Measurements from ENCODE around the gene GTPBP6. TPM values are rescaled to one million over a fixed set of nuclear protein-coding genes. Genes with fewer than 3 reads are reported as not detected.

GTPBP6 gene
- total RNA-seq, 4 donors from 2014 or later = 20.2 to 35.8 (median 27.9) TPM

GRCh38 chrX:259692-260355 lies 58.8 kb downstream of the GTPBP6 start:
- TF ChIP-seq CTCF (IDR thresholded peaks at IDR 0.05; ENCODE audit: low read depth) = no peak

DNA sequence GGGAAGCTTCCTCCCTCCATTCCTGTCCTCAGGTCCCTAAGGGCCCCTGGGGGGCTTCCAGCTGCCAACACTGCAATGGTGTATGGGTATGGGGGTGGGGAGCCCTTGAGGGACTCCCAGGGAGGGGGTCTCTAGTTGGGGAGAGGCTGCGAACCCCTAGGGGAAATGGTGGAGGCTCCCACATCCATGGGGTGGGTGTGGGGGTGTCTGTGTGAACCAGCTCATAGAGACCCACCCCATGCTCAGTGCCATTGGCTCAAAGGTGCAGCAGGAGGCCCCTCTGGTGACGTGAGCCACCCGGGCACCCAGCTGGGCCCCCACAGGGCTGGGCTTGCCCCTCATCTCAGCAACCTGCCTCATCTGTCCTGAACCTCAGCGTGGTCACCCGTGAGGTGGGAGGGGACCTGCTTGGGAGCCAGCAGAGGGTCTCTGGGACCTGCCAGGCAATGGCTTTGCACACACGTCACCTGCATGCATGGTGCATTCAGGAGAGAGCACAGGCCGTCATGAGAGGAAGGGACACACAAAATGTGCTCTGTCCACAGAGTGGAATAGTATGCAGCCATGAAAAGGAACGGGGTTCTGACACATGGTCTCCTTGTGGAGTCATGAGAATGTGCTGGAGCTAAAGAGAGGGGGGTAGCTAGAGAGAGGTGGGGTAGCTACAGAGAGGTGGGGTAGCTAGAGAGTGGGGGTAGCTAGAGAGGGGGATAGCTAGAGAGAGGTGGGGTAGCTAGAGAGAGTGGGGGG lies 60.1 kb downstream of the GTPBP6 start:
- no peak for TF ChIP-seq CTCF (IDR thresholded peaks at IDR 0.05; ENCODE audit: low read depth)

GRCh38 chrX:257681-258289 lies 60.8 kb downstream of the GTPBP6 start:
- no peak for TF ChIP-seq CTCF (IDR thresholded peaks at IDR 0.05; ENCODE audit: low read depth)

GRCh38 chrX:255923-256331 lies 62.7 kb downstream of the GTPBP6 start:
- no peak for TF ChIP-seq CTCF (IDR thresholded peaks at IDR 0.05; ENCODE audit: low read depth)

Other genes with a start within 250 kb of the GTPBP6 start
- 10 to 100 TPM in 3 of 4 donors, 1 to 10 TPM in 1; 6.6 to 84.2 (median 11.3) TPM for gene PLCXD1, start 37.4 kb downstream of the GTPBP6 start, total RNA-seq
- gene PPP2R3B, start 68.1 kb upstream of the GTPBP6 start, total RNA-seq = 10 to 100 TPM in 1 of 4 donors, 1 to 10 TPM in 3; 5.9 to 23.2 (median 8.3) TPM

Data from subcutaneous adipose tissue (tissue), 4 donors.